ENCODE measurements around the gene LRCH1. TPM values are rescaled to one million over a fixed set of nuclear protein-coding genes. Genes with fewer than 3 reads are reported as not detected.

Gene LRCH1
- total and polyA plus RNA-seq, 2 of the 4 experiments (the other 2 are of a cell fraction), result 7.0 to 8.8 TPM

- H3K79me1 ChIP-seq (ENCODE audit: low read depth in 1 of 2, low read length in 2 of 2), result peaks cover 4% of the 10 kb centered on the region in 2 experiments; a peak in 2 of 4 replicates
- H3K27ac ChIP-seq (ENCODE audit: insufficient read depth, low read length), result no peak overlapping the region
- no peak overlapping the region for H4K91ac ChIP-seq (ENCODE audit: insufficient read depth, low read depth, low read length)
- H2BK5ac ChIP-seq (ENCODE audit: low read depth, low read length, poor library complexity, severe bottlenecking), result no peak overlapping the region
- dilution Hi-C loops (cut with HindIII; ENCODE audit: low sequenced_read_pairs, unreplicated experiment), result no loop called here
- ATAC-seq (ENCODE audit: low read depth), result no peak
- H3K4ac ChIP-seq (ENCODE audit: low read depth, low read length), result no peak overlapping the region
- H3K9ac ChIP-seq (ENCODE audit: low read depth, low read length), result no peak overlapping the region
- peaks cover 1% of the 10 kb centered on the region; the same call in 1 of the 2 replicates for H3K4me1 ChIP-seq (ENCODE audit: control insufficient read depth, insufficient read depth, low read length)
- no peak overlapping the region for H3K4me2 ChIP-seq (ENCODE audit: low read depth, low read length)
- H4K8ac ChIP-seq (ENCODE audit: low read depth in 2 of 2, low read length in 2 of 2), result no peak overlapping the region
- peaks cover 8% of the 10 kb centered on the region for H3K36me3 ChIP-seq (ENCODE audit: control insufficient read depth, insufficient read depth, low read length)
- in situ Hi-C loops (cut with MboI; ENCODE audit: low sequenced_read_pairs), result no loop called here
- no peak overlapping the region for H2AFZ ChIP-seq (replicated peaks; ENCODE audit: low read length, poor library complexity)
- no peak overlapping the region for H2AK9ac ChIP-seq (replicated peaks; ENCODE audit: low read depth, low read length, poor library complexity)
- H3K56ac ChIP-seq (ENCODE audit: extremely low read depth, insufficient read depth, low read length), result no peak overlapping the region
- no peak overlapping the region for H2BK15ac ChIP-seq (ENCODE audit: low read depth, low read length)
- no peak for DNase-seq
- ChIA-PET POLR2A (ENCODE audit: unreplicated experiment) (no interaction called here), CTCF (interaction anchor here (0.9 kb wide), 1 partner anchor 166 kb away, joined by 5 read pairs; no protein-coding TSS in a partner anchor)
- H3K9me3 ChIP-seq (ENCODE audit: control insufficient read depth, insufficient read depth, low read length), result no peaks in the 10 kb centered on the region
- TF ChIP-seq, protein P1, sequence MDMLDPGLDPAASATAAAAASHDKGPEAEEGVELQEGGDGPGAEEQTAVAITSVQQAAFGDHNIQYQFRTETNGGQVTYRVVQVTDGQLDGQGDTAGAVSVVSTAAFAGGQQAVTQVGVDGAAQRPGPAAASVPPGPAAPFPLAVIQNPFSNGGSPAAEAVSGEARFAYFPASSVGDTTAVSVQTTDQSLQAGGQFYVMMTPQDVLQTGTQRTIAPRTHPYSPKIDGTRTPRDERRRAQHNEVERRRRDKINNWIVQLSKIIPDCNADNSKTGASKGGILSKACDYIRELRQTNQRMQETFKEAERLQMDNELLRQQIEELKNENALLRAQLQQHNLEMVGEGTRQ (IDR thresholded peaks at IDR 0.05; ENCODE audit: low read depth, low read length), result no peak
- no peaks in the 10 kb centered on the region; the same call in 1 of the 2 replicates for H3K9me1 ChIP-seq (ENCODE audit: insufficient read depth, low read length)
- WGBS, 2 experiments (ENCODE audit: extremely low coverage in 2 of 2, insufficient read length in 1 of 2), result no CpG with 5 or more reads among the region's 2 CpGs
- no peak overlapping the region for H2BK20ac ChIP-seq (ENCODE audit: low read depth, low read length)
- H3K27me3 ChIP-seq (ENCODE audit: control insufficient read depth, insufficient read depth, low read length), result no peaks in the 10 kb centered on the region
- no peaks in the 10 kb centered on the region for H4K20me1 ChIP-seq (ENCODE audit: insufficient read depth, low read length)
- H3K14ac ChIP-seq (replicated peaks; ENCODE audit: low read depth, low read length), result no peak overlapping the region
- no peak overlapping the region for H3K4me3 ChIP-seq (ENCODE audit: insufficient read depth, low read depth, low read length)
- no peak overlapping the region for H2AK5ac ChIP-seq (ENCODE audit: low read depth, low read length)
- H3K23ac ChIP-seq (ENCODE audit: low read depth, low read length), result no peak overlapping the region
- no peak overlapping the region for H2BK120ac ChIP-seq (ENCODE audit: low read depth, low read length)
- no peak overlapping the region for H4K5ac ChIP-seq (ENCODE audit: low read depth, low read length)
- H3K18ac ChIP-seq (ENCODE audit: low read depth, low read length), result no peak overlapping the region
- no TSS peak for BruUV-seq (replicated peaks)
- intact Hi-C loops (cut with micrococcal nuclease), result loop anchor here (1.0 kb wide), 1 partner anchor 225 kb away; no protein-coding TSS in a partner anchor
Observed at GRCh38 chr13:46717856-46718255, 164.9 kb downstream of the LRCH1 start.
